HG02759 (cell line): ENCODE results near the gene DCST2.

Experiments
- ATAC-seq: cut with Tn5 transposase; IDR thresholded peaks from one replicate; pipeline ENCODE4 v1.9.1; 2021; ENCODE audit warnings: mild to moderate bottlenecking, moderate library complexity; ENCODE audit not compliant: unreplicated experiment

DCST2 gene

DNA sequence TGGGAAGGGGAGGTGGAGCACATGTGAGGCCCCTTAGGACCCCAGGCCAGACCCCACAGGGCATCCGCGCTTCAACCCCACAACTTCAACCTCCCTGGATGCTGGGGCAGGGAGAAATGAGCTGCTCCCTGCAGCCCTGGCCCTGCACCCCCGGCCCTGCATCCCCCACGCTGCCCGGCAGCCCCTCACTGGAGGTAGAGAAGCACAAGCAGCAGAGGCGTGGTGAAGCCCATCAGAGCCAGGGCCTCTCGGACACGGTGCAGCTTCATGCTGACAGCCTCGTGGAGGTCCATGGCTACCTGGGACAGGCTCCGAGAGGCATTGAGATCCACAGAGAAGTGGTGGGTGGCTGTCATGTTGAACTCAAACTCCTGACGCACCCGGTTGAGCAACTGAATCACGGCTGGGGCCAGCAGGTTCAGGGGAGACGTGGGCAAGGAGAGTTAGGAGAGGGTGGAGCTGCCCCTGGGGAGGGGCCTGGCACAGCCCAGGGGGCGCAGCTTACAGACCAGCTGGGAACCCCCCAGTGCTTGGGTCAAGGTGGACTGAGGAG, 3.3 kb downstream of the DCST2 start:
- ATAC-seq = no peak

DNA sequence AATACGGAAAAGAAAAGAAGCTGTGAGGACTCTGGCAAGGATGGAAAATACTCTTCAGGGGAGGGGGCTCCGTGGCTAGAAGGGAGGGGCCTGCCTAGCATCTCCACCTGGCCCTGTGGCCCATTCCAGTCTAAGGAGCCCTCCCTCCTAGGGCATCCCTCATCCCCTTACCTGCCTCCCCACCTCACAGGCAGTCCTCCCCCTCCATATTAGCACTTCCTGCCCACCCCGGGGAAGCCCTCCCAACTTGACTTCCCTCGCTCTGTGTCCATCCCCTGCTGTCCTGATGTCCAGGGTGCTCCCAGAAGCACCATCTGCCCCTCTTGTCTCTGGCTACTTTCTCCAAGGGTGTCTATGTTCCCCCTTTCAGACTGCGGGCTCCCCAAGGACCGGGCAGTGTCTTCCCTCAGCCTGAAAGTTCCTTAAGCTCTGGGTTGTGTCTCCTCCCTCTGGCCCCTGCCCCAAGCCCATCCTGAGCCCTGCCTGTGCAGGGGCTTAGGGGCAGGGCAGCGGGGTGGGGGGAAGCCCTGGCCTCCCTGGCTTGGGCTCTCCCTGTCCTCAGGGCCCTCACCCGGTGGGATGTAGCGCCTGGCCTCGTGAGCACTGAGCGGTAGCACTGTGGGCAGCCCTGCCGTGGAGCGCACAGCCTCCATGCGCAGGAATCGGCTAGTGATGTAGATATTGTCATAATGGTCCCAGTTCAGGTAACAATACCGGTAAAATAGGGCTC, 3.9 kb downstream of the DCST2 start:
- no peak for ATAC-seq

DNA sequence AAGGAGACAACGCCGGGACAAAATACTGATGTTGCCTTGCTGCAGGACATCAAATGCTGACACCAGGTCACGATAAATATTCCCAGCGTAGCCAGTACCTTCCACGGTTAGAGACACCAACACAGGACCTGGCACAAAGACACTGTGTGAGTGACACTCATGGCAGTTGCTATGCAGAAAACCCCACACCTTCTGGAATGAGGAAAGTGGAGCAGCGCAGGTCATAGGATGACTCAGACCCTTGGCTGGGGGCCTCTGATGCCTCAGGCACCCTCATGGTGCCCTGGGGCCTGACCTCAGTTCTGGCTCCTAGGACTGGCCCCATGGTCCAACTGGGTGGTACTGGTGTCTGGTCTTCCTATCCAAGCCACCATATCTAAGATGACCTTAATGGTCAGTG, 7.0 kb downstream of the DCST2 start:
- ATAC-seq = no peak

DNA sequence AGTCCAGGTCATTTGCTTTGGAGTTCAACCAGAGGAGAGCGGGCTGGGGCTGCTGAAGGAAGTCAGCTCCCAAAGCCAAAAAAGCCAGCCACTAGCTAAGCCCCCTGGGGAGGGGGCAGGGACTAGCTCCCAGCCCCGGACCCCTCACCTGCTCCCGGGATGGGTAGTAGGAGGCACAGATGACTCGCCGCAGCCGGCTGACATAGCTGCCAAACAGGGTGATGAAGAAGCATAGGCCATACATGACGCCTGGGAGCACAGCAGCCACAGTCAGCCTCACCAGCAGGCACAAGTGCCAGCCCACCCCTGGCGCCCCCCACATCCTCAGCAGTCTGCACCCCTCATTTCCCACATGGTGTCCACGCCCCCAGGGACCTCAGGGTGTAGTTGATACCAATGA, 7.4 kb downstream of the DCST2 start:
- no peak for ATAC-seq

DNA sequence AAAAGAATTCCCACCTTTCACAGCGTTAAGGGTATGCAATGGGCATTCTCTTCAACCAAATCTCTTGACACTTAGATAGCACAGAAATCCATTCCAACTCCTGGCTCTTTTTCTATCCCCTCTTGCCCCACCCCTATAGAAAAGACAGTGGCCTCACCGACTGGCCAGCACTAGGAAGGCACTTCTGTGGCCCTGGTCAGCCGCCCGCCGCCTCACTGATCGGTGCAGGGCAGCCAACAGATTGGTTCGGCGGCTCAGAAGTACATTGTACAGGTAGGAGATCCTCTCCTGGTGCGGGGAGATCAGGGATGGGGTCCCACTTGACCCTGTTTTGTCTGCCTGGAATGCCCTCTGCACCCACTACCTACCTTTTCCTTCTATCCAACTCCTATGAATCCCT, 9.3 kb downstream of the DCST2 start:
- ATAC-seq = no peak

DNA sequence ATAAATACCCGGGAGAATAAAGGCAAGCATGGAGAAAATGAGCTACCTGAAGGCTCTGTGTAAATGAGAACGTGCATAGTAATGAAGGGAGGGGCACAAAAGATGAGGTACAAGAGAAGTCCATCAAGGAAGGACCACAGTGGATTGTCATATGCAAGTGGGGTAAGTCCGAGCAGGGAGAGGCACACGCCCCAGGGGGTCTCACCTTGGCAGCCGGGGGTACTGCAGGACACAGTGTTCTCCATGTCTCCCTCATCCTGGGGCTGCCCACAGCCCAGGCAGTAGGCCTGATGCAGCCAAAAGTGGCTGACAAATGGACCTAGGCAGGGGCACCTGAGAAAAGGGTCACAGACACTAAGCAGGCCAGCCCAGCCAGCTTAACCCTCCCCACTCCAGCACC, 10.0 kb downstream of the DCST2 start:
- no peak for ATAC-seq

DNA sequence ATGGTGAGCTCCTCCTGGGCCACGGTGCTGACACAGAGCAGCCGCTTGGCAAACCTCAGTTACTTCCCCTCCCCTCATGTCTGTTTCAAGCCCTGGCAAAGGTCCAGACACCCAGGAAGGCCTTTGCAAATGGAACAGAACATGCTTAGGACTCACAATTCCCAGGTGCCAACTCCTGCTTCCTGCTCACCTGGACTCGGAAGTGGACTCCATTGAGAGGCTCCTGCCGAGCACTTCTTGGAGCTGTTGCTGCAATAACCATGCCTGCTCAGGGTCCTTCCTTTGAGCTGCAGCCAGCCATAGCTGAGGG, 10.7 kb downstream of the DCST2 start:
- no peak for ATAC-seq

DNA sequence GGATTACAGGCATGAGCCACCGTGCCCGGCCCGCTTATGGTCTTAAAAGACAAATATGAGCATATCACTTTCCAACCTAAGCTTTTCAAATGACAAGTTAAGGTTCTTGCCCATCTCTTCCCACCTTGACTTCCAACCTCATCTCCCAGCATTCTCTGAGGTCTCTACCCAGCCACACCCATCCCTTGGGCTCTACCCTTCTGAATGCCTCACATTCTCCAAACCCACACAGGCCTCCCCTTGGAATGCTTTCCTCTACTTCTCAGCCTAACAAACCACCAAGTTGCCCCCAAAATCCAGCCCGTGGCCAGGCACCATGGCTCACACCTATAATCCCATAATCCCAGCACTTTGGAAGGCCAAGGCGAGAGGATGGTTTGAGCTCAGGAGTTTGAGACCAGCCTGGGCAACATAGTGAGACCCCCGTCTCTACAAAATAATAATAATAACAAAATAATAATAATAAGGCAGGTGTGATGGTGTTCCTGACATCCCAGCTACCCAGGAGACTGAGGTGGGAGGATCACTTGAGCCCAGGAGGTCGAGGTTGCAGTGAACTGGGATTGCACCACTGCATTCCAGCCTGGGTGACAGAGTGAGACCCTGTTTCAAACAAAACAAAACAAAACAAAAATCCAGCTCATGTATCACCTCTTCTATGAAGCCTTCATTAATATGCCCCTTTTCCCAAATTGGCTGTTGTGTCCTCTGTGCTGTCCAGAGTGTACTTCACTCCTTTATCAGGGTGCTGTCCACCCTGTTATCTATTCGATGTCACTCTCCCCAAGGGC, 11.2 kb downstream of the DCST2 start:
- no peak for ATAC-seq

DNA sequence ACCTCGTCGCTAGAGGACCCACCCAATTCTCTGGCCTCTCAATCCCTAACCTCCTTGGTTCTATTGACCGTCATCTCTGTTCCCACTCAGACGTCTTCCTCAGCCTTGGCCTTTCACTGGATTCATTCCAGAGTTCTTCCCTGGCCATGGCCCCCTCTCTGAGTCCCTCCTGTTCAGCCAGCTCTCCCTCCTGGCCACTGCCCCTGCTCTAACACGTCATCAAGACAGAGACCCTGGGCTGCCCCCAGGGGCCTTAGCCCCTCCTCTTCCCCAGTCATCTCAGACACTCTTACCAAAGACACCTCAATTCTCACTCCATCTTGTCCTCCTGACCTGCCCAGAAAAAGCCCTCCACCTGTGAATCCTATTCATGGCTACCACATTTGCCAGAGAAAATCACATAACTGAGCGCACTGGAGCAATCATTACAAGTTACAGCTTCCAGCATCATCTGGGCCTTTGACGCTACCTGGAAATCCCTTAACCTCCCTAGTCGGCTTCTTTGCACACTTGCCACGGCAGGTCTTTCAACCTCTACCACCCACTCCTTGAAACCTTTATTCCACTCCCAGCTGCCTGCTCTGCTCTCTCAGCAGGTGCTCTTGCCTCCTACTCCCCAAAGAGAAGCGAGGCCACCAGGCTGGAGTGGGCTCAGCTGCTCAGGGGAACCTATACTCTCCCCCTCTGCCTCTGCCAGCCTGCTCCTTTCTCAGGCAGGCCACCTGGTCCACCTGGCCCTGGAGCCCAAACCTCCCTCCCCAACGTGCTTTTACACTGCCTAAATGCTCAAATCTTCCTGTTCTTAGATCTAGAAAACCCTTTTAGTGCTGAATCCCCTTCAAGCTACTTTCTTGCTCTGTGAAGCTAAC, 14.0 kb downstream of the DCST2 start:
- ATAC-seq = no peak

DNA sequence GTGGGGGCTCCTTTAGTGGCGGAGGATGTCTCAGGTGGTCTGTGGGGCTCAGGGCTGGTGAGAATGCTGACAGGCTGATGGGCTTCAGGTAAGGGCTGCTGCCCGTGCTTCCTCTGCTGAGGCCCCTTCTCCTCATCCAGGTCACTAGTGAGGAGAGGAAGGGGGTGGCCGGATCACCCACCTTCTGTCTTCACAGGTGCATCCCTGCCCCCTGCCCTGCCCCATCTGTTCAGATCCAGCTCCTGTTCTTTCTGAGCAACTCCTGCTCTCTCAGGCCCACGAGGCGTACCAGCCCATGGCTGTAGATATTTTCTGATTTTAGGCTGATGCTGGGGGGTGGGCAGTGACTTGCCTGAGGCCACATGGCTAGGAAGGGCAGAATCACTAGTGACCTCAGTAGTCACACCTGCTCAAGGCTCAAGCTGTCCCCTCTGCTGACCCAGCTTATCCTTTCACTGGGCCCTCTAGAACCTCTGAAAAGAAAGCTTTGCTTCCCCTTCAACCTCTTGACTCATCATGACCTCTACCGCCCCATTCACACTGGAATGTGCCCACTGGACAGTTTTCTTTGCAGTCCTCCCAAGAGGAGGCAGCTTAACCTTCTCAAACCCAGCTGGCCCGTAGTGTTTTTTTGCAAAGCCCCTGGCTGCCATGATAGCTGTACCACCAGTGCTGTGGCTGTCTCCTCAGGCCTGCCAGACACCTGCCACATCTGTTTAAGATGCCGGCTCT, 14.8 kb downstream of the DCST2 start:
- no peak for ATAC-seq

DNA sequence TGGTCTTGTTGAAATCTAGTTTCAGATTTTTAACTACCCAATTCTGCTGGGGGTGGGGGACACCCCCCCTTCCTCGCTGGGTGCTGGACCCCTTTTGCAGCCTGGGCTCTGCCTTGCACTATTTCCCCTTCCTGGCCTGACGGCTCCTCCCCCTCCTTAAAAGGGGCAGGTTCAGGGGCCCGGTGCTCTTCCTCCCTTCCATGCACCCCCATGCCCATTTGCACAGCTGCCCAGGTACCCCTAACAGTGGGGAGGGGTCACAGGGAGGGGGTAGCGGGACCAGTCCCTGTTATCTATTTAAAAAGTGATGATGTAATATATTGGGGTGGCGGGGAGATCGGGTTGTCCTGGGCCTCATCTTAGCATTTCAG, 15.7 kb downstream of the DCST2 start:
- peak; percentile 16 for ATAC-seq

DNA sequence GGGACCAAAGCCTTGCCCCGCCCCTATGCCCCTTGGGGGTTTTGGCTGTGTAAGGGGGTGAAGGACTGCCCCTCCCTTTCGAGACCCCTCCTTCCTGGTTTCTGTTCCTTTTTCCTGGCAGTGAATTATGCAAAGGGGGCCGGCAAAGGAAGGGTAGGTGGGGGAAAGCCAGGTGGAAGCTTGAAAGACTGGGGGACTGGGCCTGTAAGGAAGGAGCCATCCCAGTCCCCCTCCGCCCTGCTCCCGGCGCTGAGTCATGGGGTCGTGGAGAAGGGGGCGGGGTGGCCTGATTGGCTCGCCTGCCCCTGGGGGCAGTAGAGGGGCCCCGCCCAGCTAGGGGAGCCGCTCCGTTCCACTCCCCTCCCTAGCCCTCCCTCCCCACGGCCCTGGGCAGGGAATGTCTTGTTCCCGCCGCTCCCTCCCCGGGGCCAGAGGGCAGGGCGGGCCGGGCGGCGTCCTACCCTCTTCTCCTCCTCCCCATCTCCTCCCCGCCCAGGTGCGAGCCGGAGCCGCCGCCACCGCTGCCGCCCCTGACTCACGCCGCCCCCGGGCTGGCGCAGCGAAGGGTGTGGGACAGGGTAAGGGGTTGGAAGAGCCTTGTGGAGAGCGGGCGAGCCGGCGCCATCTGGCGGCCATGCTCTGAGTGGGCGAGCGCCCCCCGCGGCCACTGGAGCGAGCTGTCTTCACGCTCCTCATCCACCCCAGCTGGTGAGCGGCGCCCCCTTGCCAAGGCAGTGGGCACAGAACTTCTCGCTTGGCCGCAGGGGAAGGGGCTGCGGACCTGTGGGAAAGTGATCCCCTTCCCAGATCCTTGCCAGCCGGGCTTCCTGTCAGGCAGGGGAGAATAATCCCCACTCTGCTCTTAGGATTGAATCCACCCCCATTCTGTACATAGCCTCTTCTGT, 16.3 kb downstream of the DCST2 start:
- peak; percentile 80 for ATAC-seq

DNA sequence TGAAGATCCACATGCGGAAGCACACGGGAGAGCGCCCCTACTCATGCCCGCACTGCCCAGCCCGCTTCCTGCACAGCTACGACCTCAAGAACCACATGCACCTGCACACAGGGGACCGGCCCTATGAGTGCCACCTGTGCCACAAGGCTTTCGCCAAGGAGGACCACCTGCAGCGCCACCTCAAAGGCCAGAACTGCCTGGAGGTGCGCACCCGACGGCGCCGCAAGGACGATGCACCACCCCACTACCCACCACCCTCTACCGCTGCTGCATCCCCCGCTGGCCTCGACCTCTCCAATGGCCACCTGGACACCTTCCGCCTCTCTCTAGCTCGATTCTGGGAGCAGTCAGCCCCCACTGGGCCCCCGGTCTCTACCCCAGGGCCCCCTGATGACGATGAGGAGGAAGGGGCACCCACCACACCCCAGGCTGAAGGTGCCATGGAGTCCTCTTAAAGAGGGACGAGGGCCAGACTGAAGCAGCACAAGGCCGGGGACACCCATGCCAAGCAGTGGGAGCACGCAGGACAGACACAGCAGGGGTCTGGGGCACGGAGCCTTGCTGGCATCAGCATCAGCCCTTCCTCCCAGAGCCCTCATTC, 17.2 kb downstream of the DCST2 start:
- ATAC-seq = no peak

DNA sequence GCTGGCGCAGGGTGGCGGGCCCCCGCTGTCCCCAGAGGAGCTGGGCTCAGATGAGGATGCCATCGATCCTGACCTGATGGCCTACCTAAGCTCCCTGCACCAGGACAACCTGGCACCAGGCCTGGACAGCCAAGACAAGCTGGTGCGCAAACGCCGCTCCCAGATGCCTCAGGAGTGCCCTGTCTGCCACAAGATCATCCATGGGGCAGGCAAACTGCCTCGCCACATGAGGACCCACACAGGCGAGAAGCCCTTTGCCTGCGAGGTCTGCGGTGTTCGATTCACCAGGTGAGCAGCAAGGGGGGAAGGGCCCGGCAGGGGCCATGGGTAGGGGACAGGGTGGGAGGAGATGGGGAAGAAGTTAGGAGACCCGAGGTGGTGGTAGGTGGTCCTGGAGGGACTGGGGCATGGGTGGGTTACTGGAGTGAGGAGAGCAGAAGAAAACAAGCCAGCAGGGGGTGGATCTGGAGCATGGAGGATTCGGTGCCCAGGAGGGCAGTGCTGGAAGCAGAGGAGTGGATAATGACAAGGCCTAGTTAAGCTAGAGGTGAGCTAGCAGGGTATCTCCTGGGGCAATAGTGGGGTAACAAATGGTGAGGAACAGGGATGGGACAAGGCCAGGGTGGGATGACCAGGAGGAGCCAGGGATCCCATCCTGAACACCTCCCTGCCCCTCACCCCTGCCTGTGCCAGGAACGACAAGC, 17.9 kb downstream of the DCST2 start:
- ATAC-seq = no peak

DNA sequence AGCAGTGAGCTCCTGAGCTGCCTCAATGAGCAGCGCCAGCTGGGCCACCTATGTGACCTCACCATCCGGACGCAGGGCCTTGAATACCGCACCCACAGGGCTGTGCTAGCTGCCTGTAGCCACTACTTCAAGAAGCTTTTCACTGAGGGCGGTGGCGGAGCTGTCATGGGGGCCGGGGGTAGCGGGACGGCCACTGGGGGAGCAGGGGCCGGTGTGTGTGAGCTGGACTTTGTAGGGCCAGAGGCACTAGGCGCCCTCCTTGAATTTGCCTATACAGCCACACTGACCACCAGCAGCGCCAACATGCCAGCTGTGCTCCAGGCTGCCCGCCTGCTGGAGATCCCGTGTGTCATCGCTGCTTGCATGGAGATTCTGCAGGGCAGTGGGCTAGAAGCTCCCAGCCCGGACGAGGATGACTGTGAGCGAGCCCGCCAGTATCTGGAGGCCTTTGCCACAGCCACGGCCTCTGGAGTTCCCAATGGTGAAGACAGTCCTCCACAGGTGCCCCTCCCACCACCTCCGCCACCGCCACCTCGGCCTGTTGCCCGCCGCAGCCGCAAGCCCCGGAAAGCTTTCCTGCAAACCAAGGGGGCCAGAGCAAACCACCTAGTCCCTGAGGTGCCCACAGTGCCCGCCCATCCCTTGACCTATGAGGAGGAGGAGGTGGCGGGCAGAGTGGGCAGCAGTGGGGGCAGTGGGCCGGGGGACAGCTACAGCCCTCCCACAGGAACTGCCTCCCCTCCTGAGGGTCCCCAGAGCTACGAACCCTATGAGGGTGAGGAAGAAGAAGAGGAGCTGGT, 18.7 kb downstream of the DCST2 start:
- no peak for ATAC-seq

DNA sequence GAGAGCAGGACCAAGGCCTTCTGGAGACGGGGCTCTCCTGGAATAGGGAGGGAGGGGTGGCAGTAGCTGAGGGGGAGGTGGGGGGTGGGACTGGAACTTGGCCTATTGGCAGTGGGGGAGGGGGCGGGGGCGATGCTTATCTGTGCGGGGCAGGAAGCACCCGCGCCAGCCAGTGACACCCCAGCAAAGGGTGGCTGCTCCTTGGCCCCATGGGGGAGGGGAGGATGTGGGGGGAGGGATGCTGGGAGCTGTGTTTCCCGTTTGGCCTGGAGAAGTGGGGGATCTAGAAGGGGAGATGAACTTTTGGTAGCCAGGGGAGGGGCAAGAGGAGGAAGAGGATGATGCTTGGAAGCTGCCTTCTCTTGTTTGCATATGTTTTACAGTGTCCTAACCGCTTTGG, 19.9 kb downstream of the DCST2 start:
- no peak for ATAC-seq

DNA sequence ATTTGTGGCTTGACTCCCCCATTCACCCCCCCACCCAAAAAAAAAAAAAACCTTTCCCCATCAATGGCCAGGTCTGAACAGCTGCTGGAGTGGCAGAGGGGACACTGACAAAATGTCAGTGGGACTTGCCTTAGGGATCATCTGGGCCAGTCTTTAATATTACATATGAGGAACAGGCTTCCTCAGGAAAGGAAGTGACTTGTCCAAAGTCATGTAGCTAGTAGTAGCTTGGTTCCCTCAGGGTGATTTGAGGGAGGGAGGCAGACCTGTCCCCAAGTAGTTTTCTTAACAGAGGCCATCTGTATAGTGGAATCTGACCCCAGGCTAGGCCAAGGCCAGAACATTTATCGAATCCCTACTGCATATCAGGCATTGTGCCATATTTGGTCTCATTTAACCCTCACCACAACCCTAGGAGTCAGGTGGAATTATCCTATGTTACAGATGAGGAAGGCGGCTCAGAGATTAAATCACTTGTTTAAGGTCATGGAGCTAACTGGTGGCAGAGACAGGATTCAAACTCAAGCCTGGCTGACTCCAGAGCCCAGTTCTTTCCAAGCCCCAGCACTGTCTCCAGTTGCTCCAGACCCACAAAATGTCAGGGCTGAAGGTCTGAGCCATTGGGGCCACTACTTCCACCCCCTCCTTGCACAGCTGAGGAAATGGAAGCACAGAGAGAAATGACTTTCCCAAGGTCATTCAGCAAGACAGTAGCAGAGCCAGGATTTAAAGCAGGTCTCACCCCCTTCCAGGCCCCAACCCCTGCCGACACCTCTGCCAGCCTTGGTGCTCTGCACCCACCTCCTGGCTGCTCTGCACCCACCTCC, 20.6 kb downstream of the DCST2 start:
- ATAC-seq = no peak
